MCF 10A (cell line): ENCODE measurements around the gene AP1G1. TPM values are rescaled to one million over a fixed set of nuclear protein-coding genes. Genes with fewer than 3 reads are reported as not detected.

Experiments used
- BruUV-seq: library from RNA; stranded (reverse); fragments of 400-500 nt; replicated peaks from 2 replicates; lab custom pipeline; 2021; lab: Mats Ljungman, UMichigan
- CTCF ChIA-PET: fragments of 300-600 bp; sonication (Branson Sonifier 250); formaldehyde crosslinking; extraction: SDS; loops from one replicate; lab custom pipeline; 2021; ENCODE audit warnings: antibody characterized with exemption, inconsistent platforms; lab: Yijun Ruan, JAX
- POLR2A ChIA-PET: fragments of 300-600, 350-650 bp; sonication (Branson Sonifier 250); formaldehyde crosslinking; extraction: SDS; loops from one replicate; lab custom pipeline; 2020; ENCODE audit warnings: antibody characterized with exemption, inconsistent platforms; lab: Yijun Ruan, JAX
- DNase-seq: peaks from one replicate; pipeline ENCODE4 v3.0.0-alpha.2; 2018; ENCODE audit not compliant: unreplicated experiment
- H3K27ac Mint-ChIP-seq: one replicate; pipeline ENCODE4 v1.8.0; 2022; ENCODE audit warnings: mild to moderate bottlenecking, low read depth, mixed read lengths; ENCODE audit not compliant: unreplicated experiment
- H3K27me3 Mint-ChIP-seq: one replicate; pipeline ENCODE4 v1.8.0; 2022; ENCODE audit warnings: mixed read lengths; ENCODE audit not compliant: insufficient read depth, unreplicated experiment
- H3K36me3 Mint-ChIP-seq: one replicate; pipeline ENCODE4 v1.8.0; 2022; ENCODE audit warnings: mild to moderate bottlenecking, moderate library complexity, mixed read lengths; ENCODE audit not compliant: insufficient read depth, unreplicated experiment
- H3K4me1 Mint-ChIP-seq: one replicate; pipeline ENCODE4 v1.8.0; 2022; ENCODE audit warnings: mixed read lengths; ENCODE audit not compliant: insufficient read depth, unreplicated experiment
- H3K4me3 Mint-ChIP-seq: one replicate; pipeline ENCODE4 v1.8.0; 2022; ENCODE audit warnings: mild to moderate bottlenecking, moderate library complexity, mixed read lengths; ENCODE audit not compliant: unreplicated experiment
- H3K9me3 Mint-ChIP-seq: one replicate; pipeline ENCODE4 v1.8.0; 2022; ENCODE audit warnings: mixed read lengths; ENCODE audit not compliant: unreplicated experiment
- CTCF ChIP-seq: fragments of 200-600 bp; IDR thresholded peaks from one replicate; pipeline ENCODE4 v1.8.0; 2022; ENCODE audit warnings: antibody characterized with exemption, mild to moderate bottlenecking; ENCODE audit not compliant: unreplicated experiment
- intact Hi-C: fragments of 100-400 bp; cut with micrococcal nuclease; formaldehyde crosslinking; loops from 2 replicates; pipeline ENCODE4 v1.14.1; 2022
- total RNA-seq: library from RNA; stranded (reverse); gene quantifications from 2 replicates; pipeline ENCODE4 v1.2.3, GENCODE V29; 2022

Gene AP1G1
- total RNA-seq, 1 experiment from 2014 or later = 99.5 TPM

- BruUV-seq = TSS peak; percentile 61
- CTCF ChIA-PET = interaction anchor here (0.7 to 1.0 kb wide), 3 partner anchors 10 to 52 kb away, joined by 3 read pairs; no protein-coding TSS in a partner anchor
- H3K27ac Mint-ChIP-seq = peak within 1 kb of the TSS; percentile 98
- no peak for TF ChIP-seq CTCF
- no peaks in the 10 kb centered on the region for H3K27me3 Mint-ChIP-seq
- peaks cover 40% of the 10 kb centered on the region for H3K36me3 Mint-ChIP-seq
- peak; percentile 93 for DNase-seq
- intact Hi-C loops = loop anchor here (2.0 to 10.0 kb wide), 2 partner anchors 37 to 81 kb away; partner anchors contain the start of gene AP1G1
- POLR2A ChIA-PET = interaction anchor here (0.7 to 4.6 kb wide), 22 partner anchors 10 to 395 kb away, joined by 3 to 60 read pairs (median 4); partner anchors contain the start of genes AP1G1 and IST1
- H3K9me3 Mint-ChIP-seq = no peaks in the 10 kb centered on the region
- peak within 1 kb of the TSS; percentile 90 for H3K4me3 Mint-ChIP-seq
- peaks cover 22% of the 10 kb centered on the region for H3K4me1 Mint-ChIP-seq
These were observed 37.2 kb upstream of the AP1G1 start, which contains the start of gene ATXN1L for GRCh38 chr16:71845639-71846430. Gene ATXN1L, plus strand, starts transcription at chr16:71845976. Its CDS starts 3,765 bp downstream, at chr16:71849741.

- ChIA-PET POLR2A (interaction anchor here (0.9 to 4.6 kb wide), 4 partner anchors 27 to 52 kb away, joined by 3 to 40 read pairs (median 4); partner anchors contain the start of genes AP1G1 and IST1), CTCF (interaction anchor here (0.9 to 1.2 kb wide), 2 partner anchors 14 to 82 kb away, joined by 3 read pairs; no protein-coding TSS in a partner anchor)
- BruUV-seq = no TSS peak
- DNase-seq = no peak
- Mint-ChIP-seq H3K27me3 (no peaks in the 10 kb centered on the region), H3K9me3 (no peaks in the 10 kb centered on the region), H3K36me3 (peaks cover 19% of the 10 kb centered on the region), H3K27ac (no peak overlapping the region), H3K4me3 (no peak overlapping the region), H3K4me1 (peaks cover 20% of the 10 kb centered on the region)
- no peak for TF ChIP-seq CTCF
- intact Hi-C loops = loop anchor here (10.0 kb wide), 1 partner anchor 79 kb away; no protein-coding TSS in a partner anchor
These were observed 34.9 kb upstream of the AP1G1 start for GRCh38 chr16:71843572-71843971.

- CTCF ChIA-PET = interaction anchor here (0.6 to 1.4 kb wide), 2 partner anchors 15 to 23 kb away, joined by 3 to 4 read pairs; no protein-coding TSS in a partner anchor
- intact Hi-C loops = loop anchor here (10.0 kb wide), 1 partner anchor 75 kb away; no protein-coding TSS in a partner anchor
- DNase-seq = no peak
- TF ChIP-seq CTCF = no peak
- POLR2A ChIA-PET = interaction anchor here (1.1 to 2.0 kb wide), 4 partner anchors 12 to 32 kb away, joined by 3 to 7 read pairs (median 4); partner anchors contain the start of gene AP1G1
- peaks cover 2% of the 10 kb centered on the region for H3K4me1 Mint-ChIP-seq
- BruUV-seq = no TSS peak
- no peaks in the 10 kb centered on the region for H3K27me3 Mint-ChIP-seq
- peaks cover under 1% of the 10 kb centered on the region for H3K36me3 Mint-ChIP-seq
- no peaks in the 10 kb centered on the region for H3K9me3 Mint-ChIP-seq
- no peak overlapping the region for H3K27ac Mint-ChIP-seq
- H3K4me3 Mint-ChIP-seq = no peak overlapping the region
These were observed 31.4 kb upstream of the AP1G1 start for GRCh38 chr16:71840052-71840451.

- TF ChIP-seq CTCF = no peak
- Mint-ChIP-seq H3K4me1 (no peaks in the 10 kb centered on the region), H3K36me3 (no peaks in the 10 kb centered on the region), H3K27ac (no peak overlapping the region), H3K4me3 (no peak overlapping the region), H3K9me3 (no peaks in the 10 kb centered on the region), H3K27me3 (no peaks in the 10 kb centered on the region)
- intact Hi-C loops = no loop called here
- no TSS peak for BruUV-seq
- no peak for DNase-seq
- POLR2A ChIA-PET = no interaction called here
- CTCF ChIA-PET = interaction anchor here (0.7 kb wide), 1 partner anchor 730 kb away, joined by 4 read pairs; no protein-coding TSS in a partner anchor
These were observed 28.5 kb upstream of the AP1G1 start for GRCh38 chr16:71837150-71837549.
